HCT116 (cell line): ENCODE measurements around the gene ATP6V1G1. TPM values are rescaled to one million over a fixed set of nuclear protein-coding genes. Genes with fewer than 3 reads are reported as not detected.

Experiments
- ATAC-seq: fragments of 200-7000 bp; cut with Tn5 transposase; 2 replicates; pipeline ENCODE4 v1.9.1; 2020; ENCODE audit warnings: mild to moderate bottlenecking, moderate library complexity
- BruUV-seq: library from RNA; stranded (reverse); fragments of 400-500 nt; replicated peaks from 2 replicates; lab custom pipeline; 2021; lab: Mats Ljungman, UMichigan
- CTCF ChIA-PET: fragments of 300-600 bp; sonication (Branson Sonifier 250); formaldehyde crosslinking; loops from one replicate; lab custom pipeline; 2021; ENCODE audit warnings: antibody characterized with exemption; lab: Charles Lee
- POLR2A ChIA-PET: fragments of 300-600, 350-600 bp; sonication (Branson Sonifier 250); formaldehyde crosslinking; loops from one replicate; lab custom pipeline; 2021; ENCODE audit warnings: antibody characterized with exemption; lab: Charles Lee
- RAD21 ChIA-PET, 2 experiments: fragments of 300-600 bp; sonication (Branson Sonifier 250); formaldehyde crosslinking; loops; one replicate each; lab custom pipeline; 2023; ENCODE audit warnings: low total read pairs in 2 of 2; ENCODE audit not compliant: uncharacterized antibody in 2 of 2, unreplicated experiment in 2 of 2, low non-redundant PET in 1 of 2; lab: Charles Lee
- DNase-seq: peaks from one replicate; pipeline ENCODE4 v3.0.0-alpha.2; 2010; ENCODE audit warnings: low read depth, low spot score
- H2AFZ ChIP-seq: fragments of 200-600 bp; shearing (Covaris generic), sonication (generic); 2 replicates; pipeline ENCODE4 v1.6.1; 2017; ENCODE audit warnings: low read depth, mixed run types, mixed read lengths, antibody characterized with exemption, low read length; ENCODE audit not compliant: poor library complexity, severe bottlenecking
- H3K27ac ChIP-seq: 2 replicates; pipeline ENCODE4 v1.5.1; 2012; ENCODE audit warnings: low read depth, low read length
- H3K27me3 ChIP-seq: fragments of 200-600 bp; sonication (generic); 2 replicates; pipeline ENCODE4 v1.6.1; 2016; ENCODE audit warnings: mixed run types, low read length, mixed read lengths; ENCODE audit not compliant: insufficient read depth
- H3K36me3 ChIP-seq, 2 experiments: fragments of 200-500 bp in 1 of 2; fragments of 200-600 bp in 1 of 2; sonication (Bioruptor generic) in 1 of 2; sonication (generic) in 1 of 2; 2 replicates each; pipeline versions ENCODE4 v1.5.1 to v1.6.1; 2014 to 2016; ENCODE audit warnings: low read length in 2 of 2, inconsistent platforms in 1 of 2, mixed read lengths in 1 of 2, mixed run types in 1 of 2; ENCODE audit not compliant: insufficient read depth in 2 of 2, control insufficient read depth in 1 of 2
- H3K4me1 ChIP-seq, 2 experiments: fragments of 200-600 bp in 1 of 2; sonication (generic) in 1 of 2; 2 replicates each; pipeline versions ENCODE4 v1.5.1 to v1.6.1; 2012 to 2017; ENCODE audit warnings: low read length in 2 of 2, inconsistent platforms in 1 of 2, mild to moderate bottlenecking in 1 of 2, mixed read lengths in 1 of 2, mixed run types in 1 of 2, moderate library complexity in 1 of 2; ENCODE audit not compliant: insufficient read depth in 2 of 2, control insufficient read depth in 1 of 2
- H3K4me2 ChIP-seq: fragments of 200-600 bp; sonication (generic); 2 replicates; pipeline ENCODE4 v1.6.1; 2017; ENCODE audit warnings: mixed run types, low read length, mixed read lengths
- H3K4me3 ChIP-seq, 2 experiments: fragments of 200-600 bp in 1 of 2; sonication (generic) in 1 of 2; replicated peaks in 1 of 2; 2 replicates each; pipeline ENCODE4 v1.5.1; 2011 to 2016; ENCODE audit warnings: low read length in 2 of 2, control low read depth in 1 of 2, low read depth in 1 of 2, mild to moderate bottlenecking in 1 of 2, mixed read lengths in 1 of 2, mixed run types in 1 of 2
- H3K79me2 ChIP-seq: fragments of 200-600 bp; sonication (generic); 2 replicates; pipeline ENCODE4 v1.6.1; 2017; ENCODE audit warnings: mild to moderate bottlenecking, mixed run types, low read length, moderate library complexity, mixed read lengths; ENCODE audit not compliant: insufficient read depth
- H3K9ac ChIP-seq: fragments of 200-600 bp; sonication (generic); 2 replicates; pipeline ENCODE4 v1.6.1; 2016; ENCODE audit warnings: low read length, mixed read lengths
- H3K9me2 ChIP-seq: fragments of 200-600 bp; sonication (generic), shearing (Covaris generic); 2 replicates; pipeline ENCODE4 v1.6.1; 2017; ENCODE audit warnings: mixed run types, mild to moderate bottlenecking, moderate library complexity; ENCODE audit not compliant: insufficient read depth
- H3K9me3 ChIP-seq, 2 experiments: fragments of 200-500 bp in 1 of 2; fragments of 200-600 bp in 1 of 2; sonication (Bioruptor generic) in 1 of 2; sonication (generic) in 1 of 2; 2 replicates each; pipeline ENCODE4 v1.6.1; 2014 to 2017; ENCODE audit warnings: low read length in 2 of 2, mixed read lengths in 2 of 2, inconsistent platforms in 1 of 2, low read depth in 1 of 2, mild to moderate bottlenecking in 1 of 2, mixed run types in 1 of 2, moderate library complexity in 1 of 2; ENCODE audit not compliant: control insufficient read depth in 1 of 2, insufficient read depth in 1 of 2
- H4K20me1 ChIP-seq: fragments of 200-600 bp; sonication (generic), shearing (Covaris generic); 2 replicates; pipeline ENCODE4 v1.6.1; 2017; ENCODE audit warnings: mixed run types, mild to moderate bottlenecking, moderate library complexity; ENCODE audit not compliant: insufficient read depth
- CEBPB ChIP-seq: IDR thresholded peaks from 2 replicates; pipeline ENCODE4 v1.6.1; 2012; ENCODE audit warnings: low read depth
- CTCF ChIP-seq, 3 experiments: fragments of 200-600 bp in 1 of 3; sonication (generic) in 1 of 3; IDR thresholded peaks in 2 of 3; conservative IDR thresholded peaks in 1 of 3; 2 replicates each; pipeline ENCODE4 v1.5.1; 2012 to 2017; ENCODE audit warnings: low read depth in 2 of 3, low read length in 2 of 3, antibody characterized with exemption in 1 of 3, borderline replicate concordance in 1 of 3, control low read depth in 1 of 3, mild to moderate bottlenecking in 1 of 3, mixed read lengths in 1 of 3, mixed run types in 1 of 3, moderate library complexity in 1 of 3; ENCODE audit not compliant: insufficient read depth in 1 of 3
- EGR1 ChIP-seq: IDR thresholded peaks from 2 replicates; pipeline ENCODE4 v1.6.1; 2012; ENCODE audit warnings: low read depth
- ELF1 ChIP-seq: IDR thresholded peaks from 2 replicates; pipeline ENCODE4 v1.6.1; 2012; ENCODE audit warnings: low read depth, borderline replicate concordance
- EZH2 ChIP-seq: fragments of 200-600 bp; sonication (generic); IDR thresholded peaks from 2 replicates; pipeline ENCODE4 v1.6.1; 2017; ENCODE audit warnings: antibody characterized with exemption, mixed run types
- EZH2phosphoT487 ChIP-seq: fragments of 200-600 bp; IDR thresholded peaks from 2 replicates; pipeline ENCODE4 v1.6.1; 2018; ENCODE audit warnings: antibody characterized with exemption, borderline replicate concordance
- FOSL1 ChIP-seq: IDR thresholded peaks from 2 replicates; pipeline ENCODE4 v1.6.1; 2012; ENCODE audit warnings: low read depth
- JUND ChIP-seq: IDR thresholded peaks from 2 replicates; pipeline ENCODE4 v1.6.1; 2012
- POLR2A ChIP-seq: IDR thresholded peaks from 2 replicates; pipeline ENCODE4 v1.7.0; 2011; ENCODE audit warnings: borderline replicate concordance; ENCODE audit not compliant: insufficient read depth, insufficient read length; ENCODE audit errors: extremely low read depth
- POLR2AphosphoS5 ChIP-seq: IDR thresholded peaks from 2 replicates; pipeline ENCODE4 v1.6.1; 2011; ENCODE audit warnings: mild to moderate bottlenecking, low read depth, low read length, moderate library complexity
- RAD21 ChIP-seq: IDR thresholded peaks from 2 replicates; pipeline ENCODE4 v1.6.1; 2012; ENCODE audit warnings: low read depth, mild to moderate bottlenecking
- SIN3A ChIP-seq: IDR thresholded peaks from 2 replicates; pipeline ENCODE4 v1.6.1; 2012; ENCODE audit warnings: low read depth
- SP1 ChIP-seq: IDR thresholded peaks from 2 replicates; pipeline ENCODE4 v1.6.1; 2012; ENCODE audit warnings: low read depth
- SRF ChIP-seq: IDR thresholded peaks from 2 replicates; pipeline ENCODE4 v1.6.1; 2012; ENCODE audit warnings: low read depth
- TCF7L2 ChIP-seq: IDR thresholded peaks from 2 replicates; pipeline ENCODE4 v1.7.0; 2011; ENCODE audit warnings: borderline replicate concordance, inconsistent platforms; ENCODE audit not compliant: insufficient read depth, insufficient read length; ENCODE audit errors: extremely low read depth
- YY1 ChIP-seq: IDR thresholded peaks from 2 replicates; pipeline ENCODE4 v1.6.1; 2011; ENCODE audit warnings: low read length, low read depth, moderate library complexity, mild to moderate bottlenecking; ENCODE audit not compliant: insufficient replicate concordance; ENCODE audit errors: extremely low read depth
- ZFX ChIP-seq: fragments of 450-650 bp; IDR thresholded peaks from 2 replicates; pipeline ENCODE4 v1.6.1; 2017
- ZNF274 ChIP-seq: fragments of 200-500 bp; sonication (Bioruptor generic); IDR thresholded peaks from 2 replicates; pipeline ENCODE4 v1.6.1; 2014; ENCODE audit warnings: mild to moderate bottlenecking, low read depth, low read length, inconsistent platforms
- intact Hi-C: fragments of 100-400 bp; cut with micrococcal nuclease; formaldehyde crosslinking; loops from 2 replicates; pipeline ENCODE4 v1.10.0; 2022
- total RNA-seq: library from RNA; stranded (reverse); gene quantifications from one replicate; pipeline ENCODE4 v1.2.1, GENCODE V29; 2021; ENCODE audit not compliant: unreplicated experiment
- TF ChIP-seq, protein P1 (sequence below): IDR thresholded peaks from 2 replicates; pipeline ENCODE4 v1.6.1; 2012
- TF ChIP-seq, protein P2 (sequence below): IDR thresholded peaks from 2 replicates; pipeline ENCODE4 v1.6.1; 2011; ENCODE audit warnings: mild to moderate bottlenecking, low read length, moderate library complexity; ENCODE audit not compliant: insufficient replicate concordance; ENCODE audit errors: extremely low read depth
- TF ChIP-seq, protein P3 (sequence below): IDR thresholded peaks from 2 replicates; pipeline ENCODE4 v1.6.1; 2012; ENCODE audit warnings: low read depth

ATP6V1G1 gene
- total RNA-seq, 1 experiment from 2014 or later: 72.3 TPM

DNA sequence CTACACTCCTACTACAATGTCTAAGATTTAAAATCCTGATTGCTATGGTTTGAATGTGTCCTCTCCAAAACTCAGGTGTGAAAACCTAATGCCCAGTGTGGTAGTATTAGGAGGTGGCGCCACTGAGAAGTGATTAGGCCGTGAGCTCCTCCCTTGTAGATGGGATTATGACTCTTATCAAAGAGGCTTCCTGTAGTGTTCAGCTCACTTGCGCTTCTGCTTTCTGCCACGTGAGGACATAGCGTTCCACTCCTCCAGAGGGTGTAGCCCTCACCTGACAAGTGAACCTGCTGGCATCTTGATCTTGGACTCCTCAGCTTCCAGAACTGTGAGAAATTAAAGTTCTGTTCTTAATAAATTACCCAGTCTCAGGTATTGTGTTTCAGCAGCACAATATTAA, 49.3 kb upstream of the ATP6V1G1 start:
- Histone ChIP-seq H3K36me3 (no peaks in the 10 kb centered on the region), H3K9me3 (no peaks in the 10 kb centered on the region), H3K4me2 (peak overlapping the region; percentile 17; the same call in 1 of the 2 replicates), H3K4me1 (peaks cover 4 to 13% of the 10 kb centered on the region in 2 experiments; a peak in 3 of 4 replicates), H4K20me1 (no peaks in the 10 kb centered on the region), H3K27me3 (no peaks in the 10 kb centered on the region), H3K9ac (no peak overlapping the region), H3K27ac (no peak overlapping the region), H3K9me2 (no peaks in the 10 kb centered on the region), H3K4me3 (no peak overlapping the region), H3K79me2 (no peaks in the 10 kb centered on the region), H2AFZ (peak overlapping the region; percentile 92)
- peak; percentile 100 for ATAC-seq
- intact Hi-C loops: no loop called here
- no TSS peak for BruUV-seq
- ChIA-PET POLR2A (interaction anchor here (0.8 to 1.4 kb wide), 5 partner anchors 11 to 114 kb away, joined by 3 to 10 read pairs (median 4); partner anchors contain the start of gene ATP6V1G1), CTCF (interaction anchor here (0.9 to 2.1 kb wide), 12 partner anchors 9 to 132 kb away, joined by 3 to 18 read pairs (median 4); partner anchors contain the start of gene ATP6V1G1), RAD21 (interaction anchor here (1.1 to 1.4 kb wide), 3 partner anchors 14 to 115 kb away, joined by 3 to 6 read pairs (median 5); no protein-coding TSS in a partner anchor)
- DNase-seq: peak; percentile 88
- TF ChIP-seq SRF (no peak), CTCF (IDR thresholded peaks at IDR 0.05 in 2 of 3, conservative IDR thresholded peaks at IDR 0.05 in 1 of 3; ENCODE audit: borderline replicate concordance in 1 of 3, insufficient read depth in 1 of 3, low read depth in 2 of 3, low read length in 2 of 3) (peak; percentile 26 to 55 (median 54); a peak in 4 of 6 replicates), POLR2AphosphoS5 (peak; percentile 41; the same call in 1 of the 2 replicates), CEBPB (no peak), RAD21 (peak; percentile 74), TCF7L2 (peak; percentile 34), EZH2 (no peak), POLR2A (peak; percentile 38), ELF1 (no peak), SIN3A (no peak), YY1 (no peak), ZFX (no peak), EGR1 (no peak), JUND (no peak), SP1 (peak; percentile 46), EZH2phosphoT487 (no peak), FOSL1 (no peak), ZNF274 (no peak)
- TF ChIP-seq, protein P1, sequence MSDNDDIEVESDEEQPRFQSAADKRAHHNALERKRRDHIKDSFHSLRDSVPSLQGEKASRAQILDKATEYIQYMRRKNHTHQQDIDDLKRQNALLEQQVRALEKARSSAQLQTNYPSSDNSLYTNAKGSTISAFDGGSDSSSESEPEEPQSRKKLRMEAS: peak; percentile 70
- TF ChIP-seq, protein P2, sequence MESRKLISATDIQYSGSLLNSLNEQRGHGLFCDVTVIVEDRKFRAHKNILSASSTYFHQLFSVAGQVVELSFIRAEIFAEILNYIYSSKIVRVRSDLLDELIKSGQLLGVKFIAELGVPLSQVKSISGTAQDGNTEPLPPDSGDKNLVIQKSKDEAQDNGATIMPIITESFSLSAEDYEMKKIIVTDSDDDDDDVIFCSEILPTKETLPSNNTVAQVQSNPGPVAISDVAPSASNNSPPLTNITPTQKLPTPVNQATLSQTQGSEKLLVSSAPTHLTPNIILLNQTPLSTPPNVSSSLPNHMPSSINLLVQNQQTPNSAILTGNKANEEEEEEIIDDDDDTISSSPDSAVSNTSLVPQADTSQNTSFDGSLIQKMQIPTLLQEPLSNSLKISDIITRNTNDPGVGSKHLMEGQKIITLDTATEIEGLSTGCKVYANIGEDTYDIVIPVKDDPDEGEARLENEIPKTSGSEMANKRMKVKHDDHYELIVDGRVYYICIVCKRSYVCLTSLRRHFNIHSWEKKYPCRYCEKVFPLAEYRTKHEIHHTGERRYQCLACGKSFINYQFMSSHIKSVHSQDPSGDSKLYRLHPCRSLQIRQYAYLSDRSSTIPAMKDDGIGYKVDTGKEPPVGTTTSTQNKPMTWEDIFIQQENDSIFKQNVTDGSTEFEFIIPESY: no peak
- TF ChIP-seq, protein P3, sequence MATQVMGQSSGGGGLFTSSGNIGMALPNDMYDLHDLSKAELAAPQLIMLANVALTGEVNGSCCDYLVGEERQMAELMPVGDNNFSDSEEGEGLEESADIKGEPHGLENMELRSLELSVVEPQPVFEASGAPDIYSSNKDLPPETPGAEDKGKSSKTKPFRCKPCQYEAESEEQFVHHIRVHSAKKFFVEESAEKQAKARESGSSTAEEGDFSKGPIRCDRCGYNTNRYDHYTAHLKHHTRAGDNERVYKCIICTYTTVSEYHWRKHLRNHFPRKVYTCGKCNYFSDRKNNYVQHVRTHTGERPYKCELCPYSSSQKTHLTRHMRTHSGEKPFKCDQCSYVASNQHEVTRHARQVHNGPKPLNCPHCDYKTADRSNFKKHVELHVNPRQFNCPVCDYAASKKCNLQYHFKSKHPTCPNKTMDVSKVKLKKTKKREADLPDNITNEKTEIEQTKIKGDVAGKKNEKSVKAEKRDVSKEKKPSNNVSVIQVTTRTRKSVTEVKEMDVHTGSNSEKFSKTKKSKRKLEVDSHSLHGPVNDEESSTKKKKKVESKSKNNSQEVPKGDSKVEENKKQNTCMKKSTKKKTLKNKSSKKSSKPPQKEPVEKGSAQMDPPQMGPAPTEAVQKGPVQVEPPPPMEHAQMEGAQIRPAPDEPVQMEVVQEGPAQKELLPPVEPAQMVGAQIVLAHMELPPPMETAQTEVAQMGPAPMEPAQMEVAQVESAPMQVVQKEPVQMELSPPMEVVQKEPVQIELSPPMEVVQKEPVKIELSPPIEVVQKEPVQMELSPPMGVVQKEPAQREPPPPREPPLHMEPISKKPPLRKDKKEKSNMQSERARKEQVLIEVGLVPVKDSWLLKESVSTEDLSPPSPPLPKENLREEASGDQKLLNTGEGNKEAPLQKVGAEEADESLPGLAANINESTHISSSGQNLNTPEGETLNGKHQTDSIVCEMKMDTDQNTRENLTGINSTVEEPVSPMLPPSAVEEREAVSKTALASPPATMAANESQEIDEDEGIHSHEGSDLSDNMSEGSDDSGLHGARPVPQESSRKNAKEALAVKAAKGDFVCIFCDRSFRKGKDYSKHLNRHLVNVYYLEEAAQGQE: no peak
